ENCODE results near the gene OR2F2.

OR2F2 gene

GRCh38 chr7:143914938-143915652, 19.9 kb upstream of the OR2F2 start:
- no peak for DNase-seq

- DNase-seq: no peak
Measured at GRCh38 chr7:143924851-143925250, 10.2 kb upstream of the OR2F2 start.

GRCh38 chr7:143929224-143929920, 5.7 kb upstream of the OR2F2 start:
- DNase-seq: peak in 1 of 3 experiments; percentile 8

- no peak for DNase-seq
Measured at GRCh38 chr7:143931739-143932138, 3.3 kb upstream of the OR2F2 start.

GRCh38 chr7:143936087-143937009, 1.3 kb downstream of the OR2F2 start:
- peak in 1 of 3 experiments; percentile 25 for DNase-seq

- no peak for DNase-seq
Measured at GRCh38 chr7:143938379-143939243, 3.6 kb downstream of the OR2F2 start.

- no peak for DNase-seq
Measured at GRCh38 chr7:143945423-143945822, 10.4 kb downstream of the OR2F2 start.

- DNase-seq: no peak
Measured at GRCh38 chr7:143947111-143947510, 12.1 kb downstream of the OR2F2 start.

GRCh38 chr7:143948733-143949132, 13.7 kb downstream of the OR2F2 start:
- no peak for DNase-seq

- DNase-seq: no peak
Measured at GRCh38 chr7:143953421-143953820, 18.4 kb downstream of the OR2F2 start.

GRCh38 chr7:143954135-143954534, 19.1 kb downstream of the OR2F2 start:
- no peak for DNase-seq

- DNase-seq: no peak
Measured at GRCh38 chr7:143954544-143954943, 19.5 kb downstream of the OR2F2 start, which contains the start of gene OR2F1. Gene OR2F1 (plus strand): TSS chr7:143954844. CDS start chr7:143959971, 5,127 bp downstream.

GRCh38 chr7:143958781-143959180, 23.7 kb downstream of the OR2F2 start:
- no peak for DNase-seq

GRCh38 chr7:143960813-143961610, 26.0 kb downstream of the OR2F2 start:
- DNase-seq: no peak

- no peak for DNase-seq
Measured at GRCh38 chr7:143965280-143965679, 30.2 kb downstream of the OR2F2 start.

- DNase-seq: peak in 1 of 3 experiments; percentile 9
Measured at GRCh38 chr7:143967398-143967797, 32.4 kb downstream of the OR2F2 start.

- no peak for DNase-seq
Measured at GRCh38 chr7:143973870-143974416, 38.9 kb downstream of the OR2F2 start.

GRCh38 chr7:143974459-143974858, 39.4 kb downstream of the OR2F2 start:
- no peak for DNase-seq

GRCh38 chr7:143975617-143976016, 40.6 kb downstream of the OR2F2 start:
- peak in 1 of 3 experiments; percentile 9 for DNase-seq

GRCh38 chr7:143978585-143978984, 43.6 kb downstream of the OR2F2 start:
- no peak for DNase-seq

GRCh38 chr7:143979359-143979758, 44.3 kb downstream of the OR2F2 start:
- DNase-seq: no peak

All from NCI-H1417 (cell line).